GM21825 (cell line): ENCODE measurements around the gene AFAP1L1.

ENCODE experiments used
- ATAC-seq: cut with Tn5 transposase; IDR thresholded peaks from one replicate; pipeline ENCODE4 v1.9.1; 2021; ENCODE audit warnings: mild to moderate bottlenecking, moderate library complexity; ENCODE audit not compliant: unreplicated experiment

AFAP1L1 gene

DNA sequence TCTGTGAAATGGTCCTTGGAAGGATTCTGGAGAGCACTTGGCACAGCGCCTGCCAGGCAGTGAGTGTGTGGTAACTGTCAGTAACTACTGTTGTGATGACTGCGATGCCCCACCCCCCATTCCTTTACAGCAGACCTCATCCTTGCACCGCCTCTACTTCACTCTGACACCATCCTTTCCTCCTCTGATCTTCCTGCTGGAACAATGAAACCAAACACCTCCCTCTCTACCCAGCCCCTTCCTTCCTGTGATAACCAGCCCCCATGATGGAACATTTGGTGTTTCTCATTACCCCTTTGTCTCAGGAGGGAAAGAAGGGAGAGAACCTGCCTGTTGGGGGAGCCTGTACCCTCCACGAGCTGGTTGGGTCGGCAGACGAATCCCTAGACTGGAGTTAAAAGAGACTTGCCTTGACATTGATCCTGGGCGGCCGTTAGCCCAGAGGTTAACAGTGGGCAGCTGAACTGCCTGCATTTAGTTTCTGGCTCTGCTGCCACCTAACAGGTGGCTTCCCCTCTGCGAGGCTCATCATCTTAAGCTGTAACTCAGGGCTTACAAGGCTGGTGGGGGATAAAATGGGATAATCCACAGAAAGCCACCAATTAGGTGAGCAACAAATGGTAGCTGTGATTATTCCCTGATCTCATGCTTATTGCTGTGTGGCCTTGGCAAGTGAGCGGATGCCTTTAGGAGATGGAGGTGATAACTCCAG lies 39.4 kb downstream of the AFAP1L1 start:
- no peak for ATAC-seq

DNA sequence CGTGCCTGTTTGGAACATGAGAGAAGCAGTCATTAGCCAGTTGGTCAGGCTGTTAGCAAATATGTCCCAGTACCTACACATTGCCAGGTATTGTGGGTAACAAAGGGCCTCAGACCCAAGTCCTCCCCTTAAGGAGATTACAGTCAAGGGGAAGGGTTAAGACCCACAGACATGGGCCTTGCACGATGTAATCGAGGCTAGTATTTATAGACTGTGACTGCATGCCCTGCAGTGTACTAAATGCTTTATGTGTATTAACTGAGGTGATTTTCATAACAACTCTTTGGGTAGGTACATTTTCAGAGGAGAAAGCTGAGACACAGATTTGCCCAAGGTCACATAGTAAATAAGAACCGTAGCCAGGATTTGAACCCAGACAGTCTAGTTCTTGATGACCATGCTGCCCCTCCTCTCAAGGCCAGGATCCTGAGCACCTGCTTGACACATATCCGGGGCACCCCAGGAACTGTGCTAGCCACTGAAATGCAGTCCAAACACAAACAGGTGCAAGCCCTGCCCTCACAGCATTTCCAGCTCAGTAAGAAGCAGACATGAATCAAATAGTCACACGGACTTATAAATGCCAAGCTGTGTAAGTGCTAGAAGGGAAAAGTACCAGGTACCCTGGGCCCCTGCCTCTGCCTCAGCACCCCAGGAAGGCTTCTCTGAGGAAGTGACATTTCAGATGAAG lies 41.6 kb downstream of the AFAP1L1 start:
- ATAC-seq: no peak

DNA sequence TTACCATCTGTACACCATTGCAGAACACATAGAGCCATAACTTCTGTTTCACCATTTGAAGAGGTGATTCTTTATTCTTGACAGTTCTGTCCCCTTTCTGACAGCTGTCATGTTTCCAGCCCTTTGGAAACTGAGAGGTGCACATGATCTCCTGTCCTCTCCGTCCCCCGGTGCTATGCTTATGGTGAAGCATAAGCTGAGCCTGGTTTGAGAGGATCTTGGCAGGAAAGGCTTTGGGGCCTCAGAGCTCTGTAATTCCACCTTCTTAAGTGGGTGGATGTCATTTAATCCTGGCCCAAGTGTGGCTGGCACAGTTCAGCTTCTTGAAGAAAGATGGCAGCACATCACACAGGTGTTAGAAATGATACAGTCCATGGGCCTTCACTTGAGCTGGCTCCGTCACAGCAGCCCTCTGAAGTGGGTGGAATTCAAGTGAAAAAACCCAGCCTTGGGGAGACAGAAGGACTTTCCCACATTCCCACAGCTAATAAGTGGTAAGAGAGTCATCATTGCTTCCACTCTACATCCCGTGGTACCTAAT lies 43.0 kb downstream of the AFAP1L1 start:
- ATAC-seq: no peak

DNA sequence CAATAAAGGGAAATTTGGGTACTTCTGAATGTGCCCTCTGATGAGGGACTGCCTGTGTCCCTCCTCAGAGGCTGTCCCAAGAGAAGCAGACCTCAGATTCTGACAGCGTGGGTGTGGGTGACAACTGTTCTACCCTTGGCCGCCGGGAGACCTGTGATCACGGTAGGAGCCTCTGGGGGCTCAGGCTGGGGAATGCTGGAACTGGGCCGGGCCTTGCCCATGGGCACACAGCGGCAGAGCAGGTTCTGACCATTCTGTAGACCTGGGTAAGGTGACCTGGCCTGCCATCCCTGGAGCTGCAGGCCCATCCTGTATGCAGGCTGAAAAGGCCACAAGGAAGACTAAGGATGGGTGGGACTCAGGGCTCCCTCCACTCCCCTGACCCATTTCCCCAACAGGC lies 44.1 kb downstream of the AFAP1L1 start:
- ATAC-seq: no peak

DNA sequence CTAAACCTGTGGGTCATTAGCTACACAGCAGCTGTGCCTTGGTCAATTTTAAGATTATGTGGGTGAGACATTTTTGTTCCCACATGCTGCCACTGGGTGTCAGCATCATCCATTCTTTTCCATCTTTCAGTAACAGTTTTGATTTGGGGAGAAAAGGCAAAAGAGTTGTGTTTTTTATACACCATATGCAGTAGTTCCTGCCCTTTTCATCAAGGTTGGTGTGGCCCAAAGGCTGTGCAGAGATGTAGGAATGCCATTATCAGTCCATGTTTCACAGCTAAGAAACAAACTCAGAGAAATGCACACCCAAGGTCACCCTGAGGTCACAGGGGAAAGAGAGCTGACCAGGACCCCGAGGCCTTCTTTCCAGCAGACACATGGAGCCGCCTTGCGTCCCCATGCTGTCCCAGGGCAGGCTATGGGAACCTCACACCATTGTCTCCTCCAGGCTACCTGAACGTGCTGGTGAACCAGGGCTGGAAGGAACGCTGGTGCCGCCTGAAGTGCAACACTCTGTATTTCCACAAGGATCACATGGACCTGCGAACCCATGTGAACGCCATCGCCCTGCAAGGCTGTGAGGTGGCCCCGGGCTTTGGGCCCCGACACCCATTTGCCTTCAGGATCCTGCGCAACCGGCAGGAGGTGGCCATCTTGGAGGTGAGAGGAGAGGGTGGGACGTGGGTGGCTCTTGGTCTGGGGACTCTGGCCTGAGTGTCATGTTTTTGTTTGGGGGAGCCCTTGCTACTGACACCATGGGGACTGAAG lies 45.8 kb downstream of the AFAP1L1 start:
- no peak for ATAC-seq

DNA sequence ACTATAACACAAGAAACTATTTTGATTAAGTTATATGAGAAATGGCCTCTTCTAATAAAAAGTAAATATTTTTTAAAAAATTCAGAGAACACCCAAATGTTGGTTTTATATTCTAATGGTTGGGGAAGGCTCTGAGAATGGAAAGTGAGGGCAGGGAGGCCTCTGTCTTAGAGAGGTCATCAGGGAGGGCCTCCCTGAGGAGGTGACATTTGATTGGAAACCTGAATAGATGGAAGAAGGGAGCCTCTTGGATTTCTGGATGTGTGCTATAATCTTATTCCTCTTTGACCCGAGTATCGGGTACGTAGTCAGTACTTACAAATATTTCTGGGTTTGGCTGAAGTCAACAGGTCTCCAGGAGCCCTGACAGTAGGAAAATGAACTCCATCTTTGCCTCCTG lies 47.5 kb downstream of the AFAP1L1 start:
- no peak for ATAC-seq

DNA sequence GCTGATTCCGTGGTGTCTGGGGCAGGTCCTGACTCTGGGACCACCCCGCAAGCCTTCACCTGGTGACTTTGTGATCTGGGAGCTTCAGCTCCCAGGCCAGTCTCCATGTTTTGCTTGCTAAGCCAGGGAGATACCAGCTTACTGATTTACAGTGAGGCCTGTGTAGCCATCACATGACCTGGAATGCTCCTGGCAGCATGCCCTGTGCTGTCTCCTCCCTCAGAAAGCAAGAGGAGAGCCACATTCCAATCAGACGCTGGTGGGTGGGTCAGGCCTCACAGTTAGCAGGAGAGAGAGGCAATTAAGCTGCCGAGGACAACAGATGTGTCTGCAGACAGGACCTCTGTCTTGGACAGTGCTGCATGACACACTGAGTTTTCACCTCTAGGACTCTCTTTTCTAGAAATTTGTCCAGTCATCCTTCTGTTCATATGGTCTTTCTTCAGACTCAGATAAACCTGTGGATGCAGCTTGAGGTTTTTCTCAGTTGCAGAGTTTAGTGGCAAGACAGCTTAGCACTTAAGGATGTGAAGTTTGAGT lies 49.2 kb downstream of the AFAP1L1 start:
- no peak for ATAC-seq

DNA sequence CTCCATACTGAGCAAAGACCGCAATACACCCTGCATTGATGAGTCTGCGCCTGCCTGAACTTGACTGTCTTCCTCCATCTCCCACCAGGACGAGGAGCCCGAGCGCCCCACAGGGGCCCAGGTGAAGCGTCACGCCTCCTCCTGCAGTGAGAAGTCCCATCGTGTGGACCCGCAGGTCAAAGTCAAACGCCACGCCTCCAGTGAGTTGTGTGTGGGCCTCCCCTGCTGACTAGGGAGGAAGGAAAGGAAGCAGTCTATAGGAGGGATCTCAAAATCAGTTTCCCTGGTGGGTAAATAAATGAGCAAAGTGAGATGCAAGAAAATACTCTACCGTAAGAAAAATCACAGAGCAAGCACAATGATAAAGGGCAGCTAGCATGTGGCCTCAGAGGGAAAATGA lies 50.9 kb downstream of the AFAP1L1 start:
- no peak for ATAC-seq

DNA sequence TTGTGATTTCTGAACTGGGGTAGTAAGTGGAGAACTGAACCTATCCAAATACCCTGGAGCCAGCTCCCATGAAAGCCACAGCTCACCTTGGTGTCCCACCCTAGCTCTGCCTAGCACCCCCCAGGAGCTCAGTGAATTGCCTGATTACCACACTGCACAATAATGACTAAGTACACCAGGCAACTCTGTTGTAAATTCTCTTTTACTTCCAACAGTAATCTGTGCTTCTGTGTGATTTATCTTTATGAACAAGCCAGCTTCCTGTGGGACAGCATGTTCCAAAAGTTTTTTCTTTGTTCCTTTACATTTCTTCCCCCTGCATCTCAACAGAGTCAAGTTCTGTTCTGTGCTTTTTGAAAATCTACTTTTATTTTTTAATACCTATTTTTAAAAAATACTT lies 51.6 kb downstream of the AFAP1L1 start:
- no peak for ATAC-seq

DNA sequence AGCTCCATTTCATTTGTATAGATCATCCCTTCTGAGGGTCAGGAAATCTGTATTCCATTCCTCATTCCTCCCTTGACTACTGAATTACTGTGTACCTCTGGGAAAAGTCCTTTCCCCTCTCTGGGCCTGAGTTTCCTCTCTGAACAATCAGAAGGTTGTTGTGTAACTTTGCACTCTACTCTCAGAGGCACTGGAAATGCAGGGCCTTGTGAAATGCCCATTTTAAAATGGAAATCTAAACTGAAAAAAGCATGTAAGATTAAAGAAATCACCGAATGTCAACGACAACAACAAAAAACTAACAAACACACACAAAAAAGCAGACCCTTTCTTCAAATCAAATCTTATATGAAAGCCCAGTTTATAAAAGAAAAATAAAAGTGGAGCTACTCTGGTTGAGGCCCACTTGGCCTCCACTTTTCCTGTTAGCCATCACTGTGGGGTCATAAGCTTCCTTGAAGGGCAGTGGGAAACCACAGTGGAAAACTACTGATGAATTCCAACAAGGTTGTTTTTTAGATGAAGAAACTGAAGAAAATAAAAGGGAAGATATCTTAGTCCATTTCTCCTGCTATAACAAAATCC lies 52.1 kb downstream of the AFAP1L1 start:
- ATAC-seq: no peak

DNA sequence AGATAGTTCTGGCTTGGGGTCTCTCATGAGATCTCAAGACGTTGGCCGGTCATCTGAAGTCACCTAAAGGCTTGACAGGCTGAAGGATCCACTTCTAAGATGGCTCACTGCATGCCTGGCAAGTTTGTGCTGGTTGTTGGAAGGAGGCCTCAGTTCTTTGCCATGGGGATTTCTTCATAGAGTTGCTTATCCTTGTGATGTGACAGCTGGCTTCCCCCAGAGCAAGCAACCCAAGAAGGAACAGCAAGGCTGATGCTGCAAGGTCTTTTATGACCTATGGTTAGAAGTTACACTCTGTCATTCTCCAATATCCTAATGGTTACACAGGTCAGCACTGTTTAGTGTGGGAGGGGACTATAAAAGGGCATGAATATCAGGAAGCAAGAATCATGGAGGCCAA lies 53.0 kb downstream of the AFAP1L1 start:
- no peak for ATAC-seq

DNA sequence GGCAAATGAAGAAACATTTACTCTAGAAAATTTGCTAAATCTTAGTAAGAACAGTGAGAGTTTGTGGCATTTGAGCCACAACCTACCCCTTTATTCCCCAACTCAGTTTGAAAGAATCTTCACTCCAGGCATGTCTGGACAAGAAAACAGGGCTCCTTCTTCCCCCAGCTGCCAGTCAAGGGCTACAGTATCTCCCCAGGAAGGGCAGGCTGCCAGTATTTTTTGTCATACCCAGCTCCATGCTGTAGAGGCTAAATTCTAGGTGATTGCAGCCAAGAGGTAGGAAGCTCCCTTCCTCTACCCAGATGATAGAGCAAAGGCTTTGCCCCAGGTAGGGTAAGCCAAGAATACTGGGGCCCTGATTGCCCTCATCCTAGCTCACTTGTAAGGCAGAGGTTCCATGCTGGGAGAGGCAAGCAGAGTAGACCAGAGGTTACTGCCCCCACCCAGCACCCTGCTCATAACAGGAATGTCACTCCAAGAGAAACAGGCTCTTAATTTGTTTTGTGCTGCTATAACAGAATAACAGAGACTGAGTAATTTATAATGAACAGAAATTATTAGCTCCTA lies 53.6 kb downstream of the AFAP1L1 start:
- ATAC-seq: no peak

DNA sequence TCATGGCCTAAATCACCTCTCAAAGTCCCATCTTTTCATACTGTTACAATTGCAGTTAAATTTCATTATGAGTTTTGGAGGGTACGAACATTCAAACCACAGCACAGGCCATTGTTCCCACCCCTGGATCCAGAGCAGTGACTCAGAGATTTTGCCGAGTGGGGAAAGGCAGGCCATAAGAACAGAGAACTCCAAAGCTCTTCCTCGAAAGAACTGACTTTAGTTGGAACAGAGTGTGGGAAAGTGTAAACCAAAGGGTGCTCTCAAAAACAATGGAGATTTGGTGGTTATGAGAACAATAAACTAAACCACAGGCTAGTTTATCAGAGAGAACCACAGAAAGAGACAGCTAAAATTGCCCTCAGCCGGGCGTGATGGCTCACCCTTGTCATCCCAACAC lies 54.2 kb downstream of the AFAP1L1 start:
- no peak for ATAC-seq

DNA sequence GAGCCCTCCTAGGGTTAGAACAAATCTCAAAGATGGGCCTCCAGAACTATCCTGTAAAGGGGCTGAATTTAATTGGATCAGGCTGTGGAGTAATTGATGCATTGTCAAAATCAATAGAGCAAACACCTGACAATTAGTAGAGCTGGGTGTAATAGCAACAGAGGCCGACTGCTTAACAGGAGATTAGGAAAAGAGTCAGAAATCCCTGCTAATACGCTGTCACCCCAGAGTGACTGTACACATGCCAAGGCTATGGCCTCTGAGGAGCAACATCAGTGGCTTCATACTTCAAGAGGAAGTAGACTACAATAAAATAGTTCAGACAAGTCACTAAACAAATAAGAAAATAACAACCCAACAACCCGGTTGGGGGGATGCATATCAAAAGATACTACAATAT lies 55.0 kb downstream of the AFAP1L1 start:
- ATAC-seq: no peak

DNA sequence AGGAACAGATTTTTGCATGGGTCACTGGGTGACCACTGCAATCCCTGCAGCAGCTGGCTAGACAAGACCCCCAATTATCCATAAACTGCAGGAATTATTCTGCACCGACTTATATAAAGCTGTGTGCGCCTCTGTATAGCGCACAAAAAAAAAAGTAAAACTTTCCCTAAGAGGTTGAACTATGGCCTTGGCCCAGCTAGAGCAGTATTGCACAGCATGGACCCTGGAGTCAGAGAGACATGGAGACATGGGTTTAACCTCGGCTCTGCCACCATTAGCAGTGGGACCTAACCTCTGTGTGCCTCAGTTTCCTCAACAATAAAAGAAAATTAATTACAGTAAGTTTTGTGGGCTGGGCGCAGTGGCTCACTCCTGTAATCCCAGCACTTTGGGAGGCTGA lies 56.5 kb downstream of the AFAP1L1 start:
- no peak for ATAC-seq

DNA sequence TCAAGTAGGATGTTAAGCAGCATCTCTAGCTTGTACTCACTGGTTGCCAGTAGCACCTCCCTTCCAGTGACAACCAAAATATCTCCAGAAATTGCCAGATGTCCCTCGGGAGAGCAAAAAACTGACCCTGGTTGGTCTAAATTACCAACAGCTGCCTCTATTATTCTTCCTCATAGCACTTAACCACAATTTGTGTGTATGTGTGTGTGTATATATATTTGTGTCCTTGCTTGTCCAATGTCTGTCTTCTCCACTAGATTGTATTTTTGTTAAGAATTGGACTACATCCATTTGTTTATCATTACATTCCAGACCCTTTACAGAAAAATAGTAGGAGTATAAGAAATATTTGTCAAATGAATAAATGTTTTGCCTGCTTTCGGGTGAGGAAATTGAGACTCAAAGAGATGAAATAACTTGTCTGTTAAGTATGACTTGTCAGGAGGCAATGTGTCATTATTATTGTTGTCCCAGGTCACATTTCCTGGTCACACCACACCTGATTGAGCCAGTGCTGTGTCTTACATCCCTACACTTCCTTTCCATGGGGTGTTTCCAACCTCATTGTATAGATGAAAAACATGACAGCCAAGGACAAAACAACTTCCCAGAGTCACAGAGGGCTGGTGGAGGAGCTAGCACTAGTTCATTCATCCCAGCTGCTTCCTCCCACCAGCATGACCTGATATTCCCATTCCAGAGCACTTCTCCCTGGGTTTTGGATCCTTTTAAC lies 62.2 kb downstream of the AFAP1L1 start:
- no peak for ATAC-seq

DNA sequence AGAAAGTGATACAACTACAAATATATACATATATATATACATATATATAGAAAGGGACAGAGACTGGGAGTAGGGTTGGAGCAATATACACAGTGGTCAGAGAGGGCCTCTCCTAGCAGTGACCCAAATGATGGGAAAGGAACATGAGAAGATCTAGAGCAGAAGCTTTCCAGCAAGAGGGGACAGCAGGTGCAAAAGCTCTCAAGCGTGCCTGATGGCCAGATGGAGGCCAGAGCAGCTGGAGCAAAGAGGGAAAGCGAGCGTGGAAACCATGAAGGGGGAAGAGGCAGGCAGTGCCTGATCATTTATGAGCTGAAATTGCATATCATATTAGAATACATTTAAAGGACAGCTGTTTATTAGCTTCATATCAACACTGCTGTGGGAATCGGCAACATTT lies 66.1 kb downstream of the AFAP1L1 start:
- no peak for ATAC-seq

DNA sequence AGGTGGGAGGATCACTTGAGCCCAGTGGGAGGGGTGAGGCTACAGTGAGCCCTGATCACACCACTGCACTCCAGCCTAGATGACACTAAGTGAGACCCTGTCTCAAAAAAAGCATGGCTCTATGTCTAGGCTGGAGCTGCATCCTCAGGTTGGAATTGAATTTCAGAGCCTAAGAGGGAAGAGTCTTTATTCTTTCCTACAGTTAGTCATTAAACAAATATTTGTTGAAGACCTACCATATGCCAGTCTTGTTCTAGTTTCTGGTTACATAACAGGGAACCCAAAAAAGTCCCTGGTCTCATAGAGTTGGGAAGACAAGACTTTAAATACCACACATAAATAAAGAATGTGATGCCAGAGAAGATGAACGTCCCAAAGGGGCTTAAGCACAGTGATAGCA lies 66.7 kb downstream of the AFAP1L1 start:
- ATAC-seq: no peak

DNA sequence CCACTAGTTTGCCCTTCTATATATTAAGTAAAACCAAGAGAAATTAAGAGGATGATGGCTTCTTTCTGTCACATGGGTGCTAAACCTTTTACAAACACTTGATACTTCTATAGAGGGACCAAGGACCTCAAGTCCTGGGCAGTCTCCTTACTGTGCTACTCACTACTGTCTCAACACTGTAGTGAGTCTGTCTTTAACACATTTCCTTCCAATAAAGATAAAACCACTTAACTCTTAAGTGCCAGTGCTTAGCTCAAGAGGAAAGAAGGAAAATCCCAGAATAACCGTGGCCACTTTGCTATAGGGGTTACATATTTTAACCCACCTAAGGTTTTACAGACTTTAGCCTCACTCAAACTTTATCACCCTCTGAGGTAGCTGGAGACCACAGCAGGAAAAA lies 69.3 kb downstream of the AFAP1L1 start:
- no peak for ATAC-seq

DNA sequence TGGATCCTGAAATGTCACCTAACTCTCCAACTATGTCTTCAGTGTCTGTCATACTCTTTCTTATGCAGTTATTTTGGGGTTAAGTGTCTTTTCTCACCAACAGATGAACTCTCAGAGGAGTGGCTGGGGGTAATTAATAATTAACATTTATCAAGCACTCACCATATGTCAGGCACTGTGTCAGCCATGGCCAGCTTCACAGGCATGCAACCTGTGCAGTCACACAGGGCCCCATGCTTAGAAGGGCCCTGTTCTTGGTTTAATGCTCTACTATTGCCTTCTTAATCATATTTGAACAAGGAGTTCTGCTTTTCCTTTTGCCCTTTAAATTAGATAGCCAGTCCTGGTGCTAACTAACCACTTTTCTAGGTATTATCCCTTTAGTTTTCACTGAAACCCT lies 70.2 kb downstream of the AFAP1L1 start:
- no peak for ATAC-seq
